ENCODE measurements around the gene RAMACL. TPM values are rescaled to one million over a fixed set of nuclear protein-coding genes. Genes with fewer than 3 reads are reported as not detected.

Gene RAMACL
- total and polyA plus RNA-seq, 2 of the 4 experiments (the other 2 are of a cell fraction), result 0.46 to 0.90 TPM

DNA sequence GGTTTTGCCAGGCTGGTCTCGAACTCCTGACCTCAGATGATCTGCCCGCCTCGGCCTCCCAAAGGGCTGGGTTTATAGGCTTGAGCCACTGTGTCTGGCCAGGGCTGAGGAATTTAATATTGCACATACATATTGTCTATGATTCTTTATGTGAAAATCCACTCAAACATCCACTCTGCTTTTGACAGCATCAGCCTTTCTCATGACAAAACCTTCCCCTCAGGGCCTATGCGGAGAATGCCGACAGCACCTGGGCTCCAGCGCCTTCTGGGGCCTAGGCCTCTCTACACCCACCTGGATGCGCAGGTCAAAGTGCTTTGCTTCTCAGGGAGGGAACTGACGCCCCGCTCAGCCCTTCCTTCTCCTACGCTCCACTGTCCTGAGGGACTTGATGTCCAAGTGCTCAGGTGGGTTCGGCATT is 5.4 kb downstream of the RAMACL start:
- no peak overlapping the region for H2BK5ac ChIP-seq (ENCODE audit: low read depth, low read length, poor library complexity, severe bottlenecking)
- DNase-seq (no peak), ATAC-seq (ENCODE audit: low read depth) (no peak)
- no peaks in the 10 kb centered on the region for H3K27me3 ChIP-seq (ENCODE audit: control insufficient read depth, insufficient read depth, low read length)
- no peak overlapping the region for H4K8ac ChIP-seq (ENCODE audit: low read depth in 2 of 2, low read length in 2 of 2)
- intact Hi-C loops (cut with micrococcal nuclease), result no loop called here
- H2BK15ac ChIP-seq (ENCODE audit: low read depth, low read length), result no peak overlapping the region
- WGBS, 2 experiments (ENCODE audit: extremely low coverage in 2 of 2, insufficient read length in 1 of 2), result 100% methylated on average over 3 of the region's 11 CpGs; no CpG with 5 or more reads in 1 of the 2 experiments
- no peaks in the 10 kb centered on the region for H3K9me3 ChIP-seq (ENCODE audit: control insufficient read depth, insufficient read depth, low read length)
- H4K91ac ChIP-seq (ENCODE audit: insufficient read depth, low read depth, low read length), result no peak overlapping the region
- H3K14ac ChIP-seq (replicated peaks; ENCODE audit: low read depth, low read length), result no peak overlapping the region
- no peak overlapping the region for H2AFZ ChIP-seq (replicated peaks; ENCODE audit: low read length, poor library complexity)
- no peak overlapping the region for H2BK120ac ChIP-seq (ENCODE audit: low read depth, low read length)
- H3K9me1 ChIP-seq (ENCODE audit: insufficient read depth, low read length), result no peaks in the 10 kb centered on the region
- no peak overlapping the region for H3K27ac ChIP-seq (ENCODE audit: insufficient read depth, low read length)
- BruUV-seq (replicated peaks), result no TSS peak
- dilution Hi-C loops (cut with HindIII; ENCODE audit: low sequenced_read_pairs, unreplicated experiment), result no loop called here
- no peak overlapping the region for H3K18ac ChIP-seq (ENCODE audit: low read depth, low read length)
- H2AK5ac ChIP-seq (ENCODE audit: low read depth, low read length), result peak overlapping the region; percentile 72; the same call in 1 of the 2 replicates
- no peak overlapping the region for H4K5ac ChIP-seq (ENCODE audit: low read depth, low read length)
- no peaks in the 10 kb centered on the region; the same call in 1 of the 2 replicates for H4K20me1 ChIP-seq (ENCODE audit: insufficient read depth, low read length)
- H3K4me3 ChIP-seq (ENCODE audit: insufficient read depth, low read depth, low read length), result no peak overlapping the region
- H3K23ac ChIP-seq (ENCODE audit: low read depth, low read length), result no peak overlapping the region
- in situ Hi-C loops (cut with MboI; ENCODE audit: low sequenced_read_pairs), result no loop called here
- H3K9ac ChIP-seq (ENCODE audit: low read depth, low read length), result no peak overlapping the region
- H3K4me1 ChIP-seq (ENCODE audit: control insufficient read depth, insufficient read depth, low read length), result peaks cover 5% of the 10 kb centered on the region
- TF ChIP-seq, protein P1, sequence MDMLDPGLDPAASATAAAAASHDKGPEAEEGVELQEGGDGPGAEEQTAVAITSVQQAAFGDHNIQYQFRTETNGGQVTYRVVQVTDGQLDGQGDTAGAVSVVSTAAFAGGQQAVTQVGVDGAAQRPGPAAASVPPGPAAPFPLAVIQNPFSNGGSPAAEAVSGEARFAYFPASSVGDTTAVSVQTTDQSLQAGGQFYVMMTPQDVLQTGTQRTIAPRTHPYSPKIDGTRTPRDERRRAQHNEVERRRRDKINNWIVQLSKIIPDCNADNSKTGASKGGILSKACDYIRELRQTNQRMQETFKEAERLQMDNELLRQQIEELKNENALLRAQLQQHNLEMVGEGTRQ (IDR thresholded peaks at IDR 0.05; ENCODE audit: low read depth, low read length), result no peak
- no peak for TF ChIP-seq MAZ (IDR thresholded peaks at IDR 0.05; ENCODE audit: borderline replicate concordance, low read depth, low read length)
- no peak for TF ChIP-seq MXI1 (IDR thresholded peaks at IDR 0.05; ENCODE audit: borderline replicate concordance, low read depth, low read length)
- TF ChIP-seq RAD21 (IDR thresholded peaks at IDR 0.05; ENCODE audit: low read length), result no peak
- no peak for TF ChIP-seq MAFK (IDR thresholded peaks at IDR 0.05; ENCODE audit: low read depth, low read length)
- TF ChIP-seq SMC3 (IDR thresholded peaks at IDR 0.05; ENCODE audit: low read depth, low read length), result no peak
- TF ChIP-seq RCOR1 (IDR thresholded peaks at IDR 0.05; ENCODE audit: insufficient replicate concordance, low read length), result no peak
- TF ChIP-seq NFE2L2 (IDR thresholded peaks at IDR 0.05; ENCODE audit: low read depth, low read length), result no peak
- TF ChIP-seq FOS (IDR thresholded peaks at IDR 0.05; ENCODE audit: low read depth, low read length), result no peak
- TF ChIP-seq BHLHE40 (IDR thresholded peaks at IDR 0.05; ENCODE audit: low read depth, low read length), result no peak
- peaks cover 7% of the 10 kb centered on the region; the same call in 1 of the 2 replicates for H3K36me3 ChIP-seq (ENCODE audit: control insufficient read depth, insufficient read depth, low read length)
- H2AK9ac ChIP-seq (replicated peaks; ENCODE audit: low read depth, low read length, poor library complexity), result peak overlapping the region; percentile 1
- no peak overlapping the region for H2BK20ac ChIP-seq (ENCODE audit: low read depth, low read length)
- no peak overlapping the region for H3K4me2 ChIP-seq (ENCODE audit: low read depth, low read length)
- CTCF ChIA-PET, result no interaction called here
- H3K79me1 ChIP-seq (ENCODE audit: low read depth in 1 of 2, low read length in 2 of 2), result peaks cover 29 to 30% of the 10 kb centered on the region in 2 experiments
- no peak overlapping the region for H3K4ac ChIP-seq (ENCODE audit: low read depth, low read length)
- POLR2A ChIA-PET (ENCODE audit: unreplicated experiment), result no interaction called here
- H3K56ac ChIP-seq (ENCODE audit: extremely low read depth, insufficient read depth, low read length), result no peak overlapping the region

Measured in IMR-90 (cell line).